Measurements from ENCODE around the gene UBN1. TPM values are rescaled to one million over a fixed set of nuclear protein-coding genes. Genes with fewer than 3 reads are reported as not detected.

Gene UBN1
- total and polyA plus RNA-seq, 2 of the 13 experiments (the other 11 are each of a cell fraction or from before 2014, with no cell fraction given): 10.6 to 23.5 TPM

DNA sequence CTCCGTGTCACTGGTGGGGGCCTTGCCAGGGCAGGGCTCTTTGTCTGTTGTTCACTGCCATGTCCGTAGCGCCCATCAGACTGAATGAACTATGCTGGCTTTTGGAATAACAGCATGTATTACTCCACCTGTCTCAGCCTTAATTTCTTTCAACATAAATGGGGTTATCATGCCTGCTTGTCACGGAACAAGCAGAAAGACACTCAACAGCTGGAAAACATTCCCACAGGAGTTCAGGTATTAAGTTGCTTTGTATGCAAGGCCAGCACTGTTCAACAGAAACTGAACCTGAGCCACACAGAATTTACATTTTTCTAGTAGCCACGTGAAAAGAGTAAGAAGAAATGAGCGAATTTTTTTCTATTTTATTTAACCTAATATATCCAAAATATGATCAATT lies 76.6 kb downstream of the UBN1 start (continued):
- TF ChIP-seq, protein P1, sequence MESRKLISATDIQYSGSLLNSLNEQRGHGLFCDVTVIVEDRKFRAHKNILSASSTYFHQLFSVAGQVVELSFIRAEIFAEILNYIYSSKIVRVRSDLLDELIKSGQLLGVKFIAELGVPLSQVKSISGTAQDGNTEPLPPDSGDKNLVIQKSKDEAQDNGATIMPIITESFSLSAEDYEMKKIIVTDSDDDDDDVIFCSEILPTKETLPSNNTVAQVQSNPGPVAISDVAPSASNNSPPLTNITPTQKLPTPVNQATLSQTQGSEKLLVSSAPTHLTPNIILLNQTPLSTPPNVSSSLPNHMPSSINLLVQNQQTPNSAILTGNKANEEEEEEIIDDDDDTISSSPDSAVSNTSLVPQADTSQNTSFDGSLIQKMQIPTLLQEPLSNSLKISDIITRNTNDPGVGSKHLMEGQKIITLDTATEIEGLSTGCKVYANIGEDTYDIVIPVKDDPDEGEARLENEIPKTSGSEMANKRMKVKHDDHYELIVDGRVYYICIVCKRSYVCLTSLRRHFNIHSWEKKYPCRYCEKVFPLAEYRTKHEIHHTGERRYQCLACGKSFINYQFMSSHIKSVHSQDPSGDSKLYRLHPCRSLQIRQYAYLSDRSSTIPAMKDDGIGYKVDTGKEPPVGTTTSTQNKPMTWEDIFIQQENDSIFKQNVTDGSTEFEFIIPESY (CRISPR knock-in tag; IDR thresholded peaks at IDR 0.05): no peak
- TF ChIP-seq PHF8 (CRISPR knock-in tag; IDR thresholded peaks at IDR 0.05): no peak
- no peak for TF ChIP-seq ZNF282 (IDR thresholded peaks at IDR 0.05; ENCODE audit: partially characterized antibody)

DNA sequence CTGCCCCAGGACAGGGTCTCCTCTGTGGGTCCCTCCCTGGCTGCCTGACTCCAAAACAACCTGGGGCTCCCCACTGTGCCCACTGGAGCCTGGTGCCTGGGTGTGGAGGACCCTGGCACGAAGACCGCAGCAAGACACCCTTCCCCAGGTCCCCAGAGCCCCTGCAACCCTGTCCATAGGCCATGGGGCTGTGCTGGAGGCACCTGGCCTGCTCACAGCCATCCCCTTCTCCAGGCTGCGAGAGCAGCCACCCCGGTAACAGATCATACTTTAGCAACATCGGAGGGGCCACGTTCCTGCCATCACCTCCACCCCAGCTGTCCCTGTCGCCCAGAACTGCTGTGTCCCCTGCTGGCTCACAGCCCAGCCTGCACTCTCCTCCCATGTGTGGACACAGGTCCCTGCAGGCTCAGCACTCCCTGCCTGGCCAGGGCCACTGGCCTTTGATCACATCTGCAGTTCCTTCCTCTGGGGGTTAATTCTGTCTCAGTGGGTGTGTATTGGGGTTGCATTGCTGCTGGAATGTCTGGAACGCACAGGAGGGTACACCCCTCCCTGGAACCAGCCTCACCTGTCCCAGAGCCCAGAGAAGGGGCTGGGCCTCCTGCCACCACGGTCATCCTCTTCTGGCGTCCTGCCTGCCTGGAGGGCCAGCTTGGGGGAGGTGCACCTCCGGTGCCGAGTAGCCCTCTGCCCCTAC lies 77.5 kb downstream of the UBN1 start:
- Histone ChIP-seq H3K4me2 (ENCODE audit: low read depth, low read length) (peak overlapping the region; percentile 66), H3K4me3 (replicated peaks in 1 of 3; ENCODE audit: insufficient read depth in 1 of 3, low read depth in 2 of 3, low read length in 3 of 3) (peak overlapping the region in 1 of 3 experiments; percentile 56; a peak in 2 of 6 replicates), H4K20me1 (ENCODE audit: insufficient read depth, low read length) (no peaks in the 10 kb centered on the region), H2AFZ (ENCODE audit: low read length) (no peak overlapping the region), H3K79me2 (ENCODE audit: insufficient read depth, low read length) (no peaks in the 10 kb centered on the region), H3K36me3 (replicated peaks in 1 of 2; ENCODE audit: control insufficient read depth in 1 of 2, insufficient read depth in 2 of 2, low read length in 2 of 2) (no peaks in the 10 kb centered on the region; a peak in 1 of 5 replicates), H3K9me3 (ENCODE audit: low read length) (peaks cover 6% of the 10 kb centered on the region; the same call in 1 of the 2 replicates), H3K9ac (ENCODE audit: insufficient read depth, low read depth, low read length) (no peak overlapping the region), H3K27me3 (ENCODE audit: control insufficient read depth in 1 of 2, insufficient read depth in 2 of 2, low read length in 2 of 2) (no peaks in the 10 kb centered on the region), H3K4me1 (ENCODE audit: insufficient read depth, low read length) (peaks cover 19% of the 10 kb centered on the region), H3K27ac (ENCODE audit: extremely low read length, insufficient read depth, low read length) (peak overlapping the region; percentile 5)
- ATAC-seq (peak; percentile 98), FAIRE-seq (peak; percentile 88), DNase-seq (ENCODE audit: low spot score) (peak; percentile 84)
- CTCF ChIA-PET (ENCODE audit: low intra/inter-chr PET ratio, low total read pairs): interaction anchor here (0.5 kb wide), 1 partner anchor 135 kb away, joined by 3 read pairs; no protein-coding TSS in a partner anchor
- in situ Hi-C loops (cut with HindIII; ENCODE audit: extremely low pct_ligation_motif_present, low pct_unique_long_range_greater_than_20kb): no loop called here
- intact Hi-C loops (cut with micrococcal nuclease; ENCODE audit: unreplicated experiment): no loop called here
- 33% methylated on average over 8 of the region's 12 CpGs for WGBS (ENCODE audit: low lambda C conversion rate)
- POLR2A ChIA-PET: interaction anchor here (0.7 to 1.0 kb wide), 3 partner anchors 12 to 77 kb away, joined by 3 to 6 read pairs (median 4); partner anchors contain the start of gene UBN1
- BruUV-seq (replicated peaks): no TSS peak
- TF ChIP-seq SIN3B (IDR thresholded peaks at IDR 0.05; ENCODE audit: low read length) (peak; percentile 43; the same call in 1 of the 2 replicates), TCF7 (IDR thresholded peaks at IDR 0.05; ENCODE audit: low read depth) (peak; percentile 45; the same call in 1 of the 2 replicates), ZNF652 (CRISPR knock-in tag; IDR thresholded peaks at IDR 0.05; ENCODE audit: borderline replicate concordance, low read depth) (peak; percentile 93), MEF2D (CRISPR knock-in tag; IDR thresholded peaks at IDR 0.05) (peak; percentile 56; the same call in 1 of the 2 replicates), ZNF782 (CRISPR knock-in tag; IDR thresholded peaks at IDR 0.05; ENCODE audit: borderline replicate concordance) (no peak), NR2F1 (CRISPR knock-in tag; IDR thresholded peaks at IDR 0.05) (peak in 1 of 2 experiments; percentile 42; a peak in 1 of 4 replicates), ZFP41 (CRISPR knock-in tag; IDR thresholded peaks at IDR 0.05; ENCODE audit: borderline replicate concordance) (no peak)
- TF ChIP-seq, protein P2, sequence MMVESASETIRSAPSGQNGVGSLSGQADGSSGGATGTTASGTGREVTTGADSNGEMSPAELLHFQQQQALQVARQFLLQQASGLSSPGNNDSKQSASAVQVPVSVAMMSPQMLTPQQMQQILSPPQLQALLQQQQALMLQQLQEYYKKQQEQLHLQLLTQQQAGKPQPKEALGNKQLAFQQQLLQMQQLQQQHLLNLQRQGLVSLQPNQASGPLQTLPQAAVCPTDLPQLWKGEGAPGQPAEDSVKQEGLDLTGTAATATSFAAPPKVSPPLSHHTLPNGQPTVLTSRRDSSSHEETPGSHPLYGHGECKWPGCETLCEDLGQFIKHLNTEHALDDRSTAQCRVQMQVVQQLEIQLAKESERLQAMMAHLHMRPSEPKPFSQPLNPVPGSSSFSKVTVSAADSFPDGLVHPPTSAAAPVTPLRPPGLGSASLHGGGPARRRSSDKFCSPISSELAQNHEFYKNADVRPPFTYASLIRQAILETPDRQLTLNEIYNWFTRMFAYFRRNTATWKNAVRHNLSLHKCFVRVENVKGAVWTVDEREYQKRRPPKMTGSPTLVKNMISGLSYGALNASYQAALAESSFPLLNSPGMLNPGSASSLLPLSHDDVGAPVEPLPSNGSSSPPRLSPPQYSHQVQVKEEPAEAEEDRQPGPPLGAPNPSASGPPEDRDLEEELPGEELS (CRISPR knock-in tag; IDR thresholded peaks at IDR 0.05): peak; percentile 72
- TF ChIP-seq, protein P3, sequence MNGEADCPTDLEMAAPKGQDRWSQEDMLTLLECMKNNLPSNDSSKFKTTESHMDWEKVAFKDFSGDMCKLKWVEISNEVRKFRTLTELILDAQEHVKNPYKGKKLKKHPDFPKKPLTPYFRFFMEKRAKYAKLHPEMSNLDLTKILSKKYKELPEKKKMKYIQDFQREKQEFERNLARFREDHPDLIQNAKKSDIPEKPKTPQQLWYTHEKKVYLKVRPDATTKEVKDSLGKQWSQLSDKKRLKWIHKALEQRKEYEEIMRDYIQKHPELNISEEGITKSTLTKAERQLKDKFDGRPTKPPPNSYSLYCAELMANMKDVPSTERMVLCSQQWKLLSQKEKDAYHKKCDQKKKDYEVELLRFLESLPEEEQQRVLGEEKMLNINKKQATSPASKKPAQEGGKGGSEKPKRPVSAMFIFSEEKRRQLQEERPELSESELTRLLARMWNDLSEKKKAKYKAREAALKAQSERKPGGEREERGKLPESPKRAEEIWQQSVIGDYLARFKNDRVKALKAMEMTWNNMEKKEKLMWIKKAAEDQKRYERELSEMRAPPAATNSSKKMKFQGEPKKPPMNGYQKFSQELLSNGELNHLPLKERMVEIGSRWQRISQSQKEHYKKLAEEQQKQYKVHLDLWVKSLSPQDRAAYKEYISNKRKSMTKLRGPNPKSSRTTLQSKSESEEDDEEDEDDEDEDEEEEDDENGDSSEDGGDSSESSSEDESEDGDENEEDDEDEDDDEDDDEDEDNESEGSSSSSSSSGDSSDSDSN (CRISPR knock-in tag; IDR thresholded peaks at IDR 0.05): peak; percentile 70

Measured in HepG2 (cell line).